Measurements from ENCODE around the gene SRSF4. TPM values are rescaled to one million over a fixed set of nuclear protein-coding genes. Genes with fewer than 3 reads are reported as not detected.
A peak's percentile ranks its signal among the peaks of the same experiment; 100 is the strongest.

SRSF4 gene
- total RNA-seq, 1 experiment from 2014 or later = 62.0 TPM

DNA sequence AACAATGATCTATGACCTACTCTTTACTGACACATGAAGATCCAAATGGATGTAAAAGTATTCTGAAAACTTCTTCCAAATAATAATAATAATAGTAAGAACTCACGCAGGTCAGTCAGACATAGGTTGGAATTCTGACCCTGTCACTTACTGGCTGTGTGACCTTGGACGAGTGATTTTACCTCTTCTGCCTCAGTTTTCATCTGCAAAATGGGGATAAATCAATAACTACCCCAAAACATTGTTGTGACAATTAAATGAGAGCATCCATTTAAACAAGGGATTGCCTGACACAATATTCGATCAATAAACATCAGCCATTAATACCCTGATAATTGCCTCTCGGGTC is 48.5 kb upstream of the SRSF4 start:
- Histone ChIP-seq H3K9me3 (ENCODE audit: low read length) (no peaks in the 10 kb centered on the region), H3K79me2 (ENCODE audit: low read length) (peaks cover 31% of the 10 kb centered on the region), H3K4me2 (ENCODE audit: low read length) (peak overlapping the region; percentile 89), H4K20me1 (ENCODE audit: low read length) (no peaks in the 10 kb centered on the region), H3K4me3 (ENCODE audit: low read length) (peak overlapping the region; percentile 85), H3K27ac (ENCODE audit: low read length) (peak overlapping the region; percentile 2; the same call in 1 of the 2 replicates), H3F3A (ENCODE audit: low read length, unreplicated experiment) (no peaks in the 10 kb centered on the region), H3K36me3 (ENCODE audit: low read depth, low read length) (no peaks in the 10 kb centered on the region), H3K4me1 (ENCODE audit: insufficient read depth, low read length) (peaks cover 10% of the 10 kb centered on the region), H3K27me3 (ENCODE audit: low read length) (no peaks in the 10 kb centered on the region), H3K9ac (ENCODE audit: low read length) (peak overlapping the region; percentile 92), H3K9me2 (replicated peaks; ENCODE audit: low read length) (no peaks in the 10 kb centered on the region), H2AFZ (ENCODE audit: low read length) (peak overlapping the region; percentile 78)
- no peak for TF ChIP-seq EZH2 (IDR thresholded peaks at IDR 0.05; ENCODE audit: low read length, unreplicated experiment)
- TF ChIP-seq, protein P1, sequence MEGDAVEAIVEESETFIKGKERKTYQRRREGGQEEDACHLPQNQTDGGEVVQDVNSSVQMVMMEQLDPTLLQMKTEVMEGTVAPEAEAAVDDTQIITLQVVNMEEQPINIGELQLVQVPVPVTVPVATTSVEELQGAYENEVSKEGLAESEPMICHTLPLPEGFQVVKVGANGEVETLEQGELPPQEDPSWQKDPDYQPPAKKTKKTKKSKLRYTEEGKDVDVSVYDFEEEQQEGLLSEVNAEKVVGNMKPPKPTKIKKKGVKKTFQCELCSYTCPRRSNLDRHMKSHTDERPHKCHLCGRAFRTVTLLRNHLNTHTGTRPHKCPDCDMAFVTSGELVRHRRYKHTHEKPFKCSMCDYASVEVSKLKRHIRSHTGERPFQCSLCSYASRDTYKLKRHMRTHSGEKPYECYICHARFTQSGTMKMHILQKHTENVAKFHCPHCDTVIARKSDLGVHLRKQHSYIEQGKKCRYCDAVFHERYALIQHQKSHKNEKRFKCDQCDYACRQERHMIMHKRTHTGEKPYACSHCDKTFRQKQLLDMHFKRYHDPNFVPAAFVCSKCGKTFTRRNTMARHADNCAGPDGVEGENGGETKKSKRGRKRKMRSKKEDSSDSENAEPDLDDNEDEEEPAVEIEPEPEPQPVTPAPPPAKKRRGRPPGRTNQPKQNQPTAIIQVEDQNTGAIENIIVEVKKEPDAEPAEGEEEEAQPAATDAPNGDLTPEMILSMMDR (conservative IDR thresholded peaks at IDR 0.05; ENCODE audit: low read depth, low read length) = no peak
- TF ChIP-seq EZH2phosphoT487 (IDR thresholded peaks at IDR 0.05; ENCODE audit: borderline replicate concordance, low read length) = no peak
- CTCF ChIA-PET = no interaction called here
- BruUV-seq (replicated peaks) = no TSS peak
- DNase-seq (no peak), ATAC-seq (no peak)
- POLR2A ChIA-PET (ENCODE audit: unreplicated experiment) = interaction anchor here (0.6 kb wide), 1 partner anchor 37 kb away, joined by 3 read pairs; no protein-coding TSS in a partner anchor
- intact Hi-C loops (cut with micrococcal nuclease) = loop anchor here (10.0 kb wide), 2 partner anchors 415 to 885 kb away; no protein-coding TSS in a partner anchor

- TF ChIP-seq EZH2 (IDR thresholded peaks at IDR 0.05; ENCODE audit: low read length, unreplicated experiment) = no peak
- TF ChIP-seq, protein P1 (conservative IDR thresholded peaks at IDR 0.05; ENCODE audit: low read depth, low read length) = no peak
- TF ChIP-seq EZH2phosphoT487 (IDR thresholded peaks at IDR 0.05; ENCODE audit: borderline replicate concordance, low read length) = no peak
- Histone ChIP-seq H3K79me2 (ENCODE audit: low read length) (peaks cover 31% of the 10 kb centered on the region), H3K27me3 (ENCODE audit: low read length) (no peaks in the 10 kb centered on the region), H3K9ac (ENCODE audit: low read length) (peak overlapping the region; percentile 41), H3K4me1 (ENCODE audit: insufficient read depth, low read length) (peaks cover 10% of the 10 kb centered on the region), H3K4me2 (ENCODE audit: low read length) (0 out of 2 replicates have a peak overlapping the region, but pooled peaks have one; percentile 20), H3K4me3 (ENCODE audit: low read length) (no peak overlapping the region), H3K36me3 (ENCODE audit: low read depth, low read length) (peaks cover 5% of the 10 kb centered on the region; the same call in 1 of the 2 replicates), H3F3A (ENCODE audit: low read length, unreplicated experiment) (no peaks in the 10 kb centered on the region), H4K20me1 (ENCODE audit: low read length) (no peaks in the 10 kb centered on the region), H3K9me2 (replicated peaks; ENCODE audit: low read length) (no peaks in the 10 kb centered on the region), H2AFZ (ENCODE audit: low read length) (no peak overlapping the region), H3K9me3 (ENCODE audit: low read length) (no peaks in the 10 kb centered on the region), H3K27ac (ENCODE audit: low read length) (peak overlapping the region; percentile 66)
- ChIA-PET CTCF (no interaction called here), POLR2A (ENCODE audit: unreplicated experiment) (no interaction called here)
- no TSS peak for BruUV-seq (replicated peaks)
- DNase-seq (peak; percentile 59), ATAC-seq (peak; percentile 15; the same call in 1 of the 2 replicates)
- intact Hi-C loops (cut with micrococcal nuclease) = no loop called here
Measured at GRCh38 chr1:29227511-29227910, 45.8 kb upstream of the SRSF4 start.

GRCh38 chr1:29225361-29225760 is 43.7 kb upstream of the SRSF4 start:
- H3K27ac ChIP-seq (ENCODE audit: low read length) = no peak overlapping the region
- CTCF ChIA-PET = no interaction called here
- no peak overlapping the region for H3K9ac ChIP-seq (ENCODE audit: low read length)
- H3K36me3 ChIP-seq (ENCODE audit: low read depth, low read length) = peaks cover 12% of the 10 kb centered on the region
- DNase-seq (no peak), ATAC-seq (no peak)
- TF ChIP-seq, protein P1 (conservative IDR thresholded peaks at IDR 0.05; ENCODE audit: low read depth, low read length) = no peak
- TF ChIP-seq EZH2 (IDR thresholded peaks at IDR 0.05; ENCODE audit: low read length, unreplicated experiment) (no peak), EZH2phosphoT487 (IDR thresholded peaks at IDR 0.05; ENCODE audit: borderline replicate concordance, low read length) (no peak)
- POLR2A ChIA-PET (ENCODE audit: unreplicated experiment) = no interaction called here
- H2AFZ ChIP-seq (ENCODE audit: low read length) = no peak overlapping the region
- H3K4me1 ChIP-seq (ENCODE audit: insufficient read depth, low read length) = peaks cover 10% of the 10 kb centered on the region
- intact Hi-C loops (cut with micrococcal nuclease) = no loop called here
- H3K27me3 ChIP-seq (ENCODE audit: low read length) = no peaks in the 10 kb centered on the region
- no peak overlapping the region for H3K4me2 ChIP-seq (ENCODE audit: low read length)
- no peaks in the 10 kb centered on the region for H3K9me3 ChIP-seq (ENCODE audit: low read length)
- peaks cover 32% of the 10 kb centered on the region for H3K79me2 ChIP-seq (ENCODE audit: low read length)
- BruUV-seq (replicated peaks) = no TSS peak
- H3K4me3 ChIP-seq (ENCODE audit: low read length) = no peak overlapping the region
- no peaks in the 10 kb centered on the region for H4K20me1 ChIP-seq (ENCODE audit: low read length)
- H3K9me2 ChIP-seq (replicated peaks; ENCODE audit: low read length) = no peaks in the 10 kb centered on the region
- H3F3A ChIP-seq (ENCODE audit: low read length, unreplicated experiment) = no peaks in the 10 kb centered on the region
